ENCODE measurements around the gene EPC2.

DNA sequence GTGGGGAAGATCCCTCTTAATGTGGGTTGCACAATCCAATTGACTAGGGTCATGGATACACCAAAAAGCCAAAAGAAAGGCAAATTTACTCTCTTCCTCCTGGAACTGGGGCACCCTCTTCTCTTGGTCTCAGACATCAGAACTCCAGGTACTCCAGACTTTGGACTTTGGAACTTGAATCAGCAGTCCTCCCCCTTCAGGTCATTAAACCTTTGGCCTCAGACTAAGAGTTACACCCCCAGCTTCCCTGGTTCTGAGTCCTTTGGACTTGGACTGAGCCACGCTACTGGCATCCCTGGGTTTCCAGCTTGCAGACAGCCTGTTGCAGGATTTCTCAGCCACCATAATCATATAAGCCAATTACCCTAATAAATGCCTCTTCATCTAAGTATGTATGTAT, 179.6 kb downstream of the EPC2 start:
- TF ChIP-seq, protein P1, sequence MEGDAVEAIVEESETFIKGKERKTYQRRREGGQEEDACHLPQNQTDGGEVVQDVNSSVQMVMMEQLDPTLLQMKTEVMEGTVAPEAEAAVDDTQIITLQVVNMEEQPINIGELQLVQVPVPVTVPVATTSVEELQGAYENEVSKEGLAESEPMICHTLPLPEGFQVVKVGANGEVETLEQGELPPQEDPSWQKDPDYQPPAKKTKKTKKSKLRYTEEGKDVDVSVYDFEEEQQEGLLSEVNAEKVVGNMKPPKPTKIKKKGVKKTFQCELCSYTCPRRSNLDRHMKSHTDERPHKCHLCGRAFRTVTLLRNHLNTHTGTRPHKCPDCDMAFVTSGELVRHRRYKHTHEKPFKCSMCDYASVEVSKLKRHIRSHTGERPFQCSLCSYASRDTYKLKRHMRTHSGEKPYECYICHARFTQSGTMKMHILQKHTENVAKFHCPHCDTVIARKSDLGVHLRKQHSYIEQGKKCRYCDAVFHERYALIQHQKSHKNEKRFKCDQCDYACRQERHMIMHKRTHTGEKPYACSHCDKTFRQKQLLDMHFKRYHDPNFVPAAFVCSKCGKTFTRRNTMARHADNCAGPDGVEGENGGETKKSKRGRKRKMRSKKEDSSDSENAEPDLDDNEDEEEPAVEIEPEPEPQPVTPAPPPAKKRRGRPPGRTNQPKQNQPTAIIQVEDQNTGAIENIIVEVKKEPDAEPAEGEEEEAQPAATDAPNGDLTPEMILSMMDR (IDR thresholded peaks at IDR 0.05) = no peak
- no peak for TF ChIP-seq POLR2AphosphoS5 (IDR thresholded peaks at IDR 0.05)
- no peak for TF ChIP-seq POLR2A (IDR thresholded peaks at IDR 0.05)

All from breast epithelium (tissue), 3 donors.